Gastroesophageal sphincter (tissue), 4 donors: ENCODE results near the gene SOCS3. TPM values are rescaled to one million over a fixed set of nuclear protein-coding genes. Genes with fewer than 3 reads are reported as not detected.
A peak's percentile ranks its signal among the peaks of the same experiment; 100 is the strongest.

Experiments used
- ATAC-seq: fragments of 150-250 bp; one replicate; pipeline ENCODE4 v1.9.1; 2016; ENCODE audit warnings: mild to moderate bottlenecking, moderate library complexity
- H3K27ac ChIP-seq, 4 donors: fragments of 200-600 bp; sonication (generic) in 3 of 4; 1 replicate in 3 of 4; 2 replicates in 1 of 4; pipeline ENCODE4 v1.5.1; 2016 to 2019
- H3K27me3 ChIP-seq: fragments of 200-600 bp; sonication (generic); one replicate; pipeline ENCODE4 v1.5.1; 2019
- H3K36me3 ChIP-seq, 2 donors: fragments of 200-600 bp; sonication (generic); one replicate each; pipeline ENCODE4 v1.5.1; 2019; ENCODE audit warnings: control low read depth in 1 of 2
- H3K4me1 ChIP-seq, 3 donors: fragments of 200-600 bp; sonication (generic); 1 replicate in 2 of 3; 2 replicates in 1 of 3; pipeline ENCODE4 v1.5.1; 2016 to 2019; ENCODE audit warnings: control low read depth in 2 of 3
- H3K4me3 ChIP-seq, 2 donors: fragments of 200-600 bp; sonication (generic); one replicate each; pipeline ENCODE4 v1.5.1; 2019; ENCODE audit warnings: mild to moderate bottlenecking in 1 of 2, moderate library complexity in 1 of 2
- H3K9me3 ChIP-seq, 3 donors: fragments of 200-600 bp; sonication (generic); one replicate each; pipeline ENCODE4 v1.5.1; 2017 to 2019; ENCODE audit warnings: control low read depth in 2 of 3
- EP300 ChIP-seq: sonication (generic); formaldehyde crosslinking; IDR thresholded peaks from one replicate; pipeline ENCODE4 v1.6.1; 2017; ENCODE audit warnings: antibody characterized with exemption, mild to moderate bottlenecking
- POLR2A ChIP-seq, 2 donors: fragments of 450-650 bp; IDR thresholded peaks; one replicate each; pipeline ENCODE4 v1.6.1; 2017; ENCODE audit warnings: antibody characterized with exemption in 2 of 2, mild to moderate bottlenecking in 2 of 2, moderate library complexity in 1 of 2
- POLR2AphosphoS5 ChIP-seq: sonication (generic); formaldehyde crosslinking; IDR thresholded peaks from one replicate; pipeline ENCODE4 v1.6.1; 2017; ENCODE audit warnings: antibody characterized with exemption
- WGBS, 2 donors: methylation state at CpG; one replicate each; pipeline ENCODE4 v1.1.5; 2018; ENCODE audit warnings: low coverage in 1 of 2; 5-methylcytosine and 5-hydroxymethylcytosine counted together
- total RNA-seq, 4 donors: library from RNA; depleted of rRNA; stranded (reverse); fragments of >200 nt; gene quantifications; one replicate each; pipeline ENCODE4 v1.1.0, GENCODE V29; 2016
- TF ChIP-seq, protein P1 (sequence below), 4 experiments: fragments of 200-600 bp in 2 of 4; fragments of 450-650 bp in 2 of 4; sonication (generic) in 1 of 4; IDR thresholded peaks; one replicate each; pipeline ENCODE4 v1.5.1; 2017 to 2019; ENCODE audit warnings: antibody characterized with exemption in 4 of 4, mild to moderate bottlenecking in 2 of 4, moderate library complexity in 2 of 4

Gene SOCS3
- total RNA-seq, 4 donors from 2014 or later: 11.5 to 423 (median 38.2) TPM

DNA sequence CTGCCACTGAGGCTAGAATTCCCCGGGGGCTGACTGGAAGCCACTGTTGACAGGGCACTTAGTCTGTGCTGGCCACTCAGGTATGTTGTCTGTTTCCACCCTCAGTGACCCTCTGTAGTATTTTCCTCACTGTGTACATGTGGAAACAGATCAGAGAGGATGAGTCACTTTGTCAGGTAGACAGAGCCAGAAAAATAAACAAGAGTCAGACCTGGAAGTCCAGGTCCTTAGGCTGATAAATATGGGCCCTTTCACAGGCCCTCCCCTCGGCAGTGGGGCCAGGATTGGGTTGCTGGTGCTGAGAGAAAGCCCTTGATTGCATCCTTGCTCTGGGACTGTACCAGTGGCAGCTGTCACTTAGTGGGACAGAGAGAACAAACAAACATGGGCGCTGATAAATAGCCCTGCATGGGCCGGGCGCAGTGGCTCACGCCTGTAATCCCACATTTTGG is 39.8 kb upstream of the SOCS3 start:
- H3K4me3 ChIP-seq: no peak overlapping the region
- no peaks in the 10 kb centered on the region for H3K27me3 ChIP-seq
- TF ChIP-seq, protein P1, sequence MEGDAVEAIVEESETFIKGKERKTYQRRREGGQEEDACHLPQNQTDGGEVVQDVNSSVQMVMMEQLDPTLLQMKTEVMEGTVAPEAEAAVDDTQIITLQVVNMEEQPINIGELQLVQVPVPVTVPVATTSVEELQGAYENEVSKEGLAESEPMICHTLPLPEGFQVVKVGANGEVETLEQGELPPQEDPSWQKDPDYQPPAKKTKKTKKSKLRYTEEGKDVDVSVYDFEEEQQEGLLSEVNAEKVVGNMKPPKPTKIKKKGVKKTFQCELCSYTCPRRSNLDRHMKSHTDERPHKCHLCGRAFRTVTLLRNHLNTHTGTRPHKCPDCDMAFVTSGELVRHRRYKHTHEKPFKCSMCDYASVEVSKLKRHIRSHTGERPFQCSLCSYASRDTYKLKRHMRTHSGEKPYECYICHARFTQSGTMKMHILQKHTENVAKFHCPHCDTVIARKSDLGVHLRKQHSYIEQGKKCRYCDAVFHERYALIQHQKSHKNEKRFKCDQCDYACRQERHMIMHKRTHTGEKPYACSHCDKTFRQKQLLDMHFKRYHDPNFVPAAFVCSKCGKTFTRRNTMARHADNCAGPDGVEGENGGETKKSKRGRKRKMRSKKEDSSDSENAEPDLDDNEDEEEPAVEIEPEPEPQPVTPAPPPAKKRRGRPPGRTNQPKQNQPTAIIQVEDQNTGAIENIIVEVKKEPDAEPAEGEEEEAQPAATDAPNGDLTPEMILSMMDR (IDR thresholded peaks at IDR 0.05): no peak
- TF ChIP-seq EP300 (no peak), POLR2A (IDR thresholded peaks at IDR 0.05) (no peak), POLR2AphosphoS5 (no peak)
- H3K4me1 ChIP-seq: peaks cover 0 to 30% (median 3%) of the 10 kb centered on the region in 3 donors
- peaks cover 0 to 94% of the 10 kb centered on the region in 2 donors for H3K36me3 ChIP-seq
- H3K9me3 ChIP-seq: no peaks in the 10 kb centered on the region
- 56% methylated on average over 4 of the region's 6 CpGs; no CpG with 5 or more reads in 1 of the 2 donors for WGBS, 2 donors
- no peak overlapping the region for H3K27ac ChIP-seq
- no peak for ATAC-seq

DNA sequence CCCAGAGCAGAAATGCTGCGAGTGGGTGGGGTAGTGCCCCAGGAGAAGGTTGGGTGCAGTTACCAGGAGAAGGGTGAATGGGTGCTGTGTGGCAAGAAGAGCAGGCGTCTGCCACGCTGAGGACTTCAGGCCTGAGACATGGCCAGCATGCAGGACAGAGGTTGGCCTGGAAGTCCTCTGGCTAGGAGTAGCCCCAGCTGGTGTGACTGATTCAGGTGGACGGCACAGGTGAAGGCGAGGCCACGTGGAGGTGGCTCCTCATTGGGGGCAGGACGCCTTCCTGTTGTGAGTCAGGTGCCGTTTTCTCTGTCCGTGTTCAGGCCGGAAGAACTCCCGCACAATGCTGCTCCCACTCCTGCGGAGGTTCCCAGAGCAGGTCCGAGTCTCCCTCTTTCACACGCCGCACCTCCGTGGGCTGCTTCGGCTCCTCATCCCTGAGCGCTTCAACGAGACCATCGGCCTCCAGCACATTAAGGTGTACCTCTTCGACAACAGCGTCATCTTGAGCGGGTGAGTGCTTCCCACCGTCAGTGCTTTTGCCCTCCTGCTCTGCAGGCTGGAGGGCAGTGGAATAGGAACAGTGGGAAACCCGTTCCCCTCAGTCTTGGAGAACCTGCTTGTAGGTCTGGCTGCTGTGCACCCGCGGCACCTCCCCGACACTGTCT is 39.3 kb upstream of the SOCS3 start:
- ATAC-seq: peak; percentile 20
- H3K36me3 ChIP-seq: peaks cover 0 to 94% of the 10 kb centered on the region in 2 donors
- TF ChIP-seq POLR2A (IDR thresholded peaks at IDR 0.05) (no peak), EP300 (no peak), POLR2AphosphoS5 (no peak)
- TF ChIP-seq, protein P1 (IDR thresholded peaks at IDR 0.05): no peak
- no peaks in the 10 kb centered on the region for H3K27me3 ChIP-seq
- H3K4me3 ChIP-seq: no peak overlapping the region
- WGBS, 2 donors: 71 to 100% methylated on average over 1 to 16 of the region's 28 CpGs
- no peak overlapping the region for H3K27ac ChIP-seq
- H3K9me3 ChIP-seq: no peaks in the 10 kb centered on the region
- peaks cover 0 to 30% (median 3%) of the 10 kb centered on the region in 3 donors for H3K4me1 ChIP-seq

DNA sequence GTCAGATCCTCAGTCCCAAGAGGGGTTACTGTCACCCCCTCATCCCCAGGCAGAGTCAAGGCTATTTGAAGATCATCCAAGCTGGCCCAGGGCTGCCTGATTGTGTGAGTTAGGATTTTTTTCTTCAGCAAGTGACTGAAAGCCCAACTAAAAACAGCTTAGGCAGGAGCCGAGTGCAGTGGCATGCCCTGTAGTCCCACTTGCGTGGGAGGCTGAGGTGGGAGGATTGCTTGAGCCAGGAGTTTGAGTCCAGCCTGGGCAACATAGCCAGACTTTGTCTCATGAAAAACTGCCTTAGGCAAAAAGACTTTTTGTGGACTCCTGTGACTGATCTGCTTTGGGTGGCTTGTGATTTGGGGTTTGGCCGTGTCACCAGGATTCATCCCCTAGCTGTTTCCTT is 38.5 kb upstream of the SOCS3 start:
- Histone ChIP-seq H3K36me3 (peaks cover 0 to 92% of the 10 kb centered on the region in 2 donors), H3K27ac (peak overlapping the region in 3 of 4 donors; percentile 56 to 70 (median 68)), H3K4me3 (no peak overlapping the region), H3K9me3 (no peaks in the 10 kb centered on the region), H3K27me3 (no peaks in the 10 kb centered on the region), H3K4me1 (peaks cover 0 to 30% (median 3%) of the 10 kb centered on the region in 3 donors)
- TF ChIP-seq, protein P1 (IDR thresholded peaks at IDR 0.05): no peak
- TF ChIP-seq EP300 (no peak), POLR2AphosphoS5 (no peak), POLR2A (IDR thresholded peaks at IDR 0.05) (no peak)
- no peak for ATAC-seq
- WGBS, 2 donors: 64% methylated on average over 3 of the region's 3 CpGs; no CpG with 5 or more reads in 1 of the 2 donors

DNA sequence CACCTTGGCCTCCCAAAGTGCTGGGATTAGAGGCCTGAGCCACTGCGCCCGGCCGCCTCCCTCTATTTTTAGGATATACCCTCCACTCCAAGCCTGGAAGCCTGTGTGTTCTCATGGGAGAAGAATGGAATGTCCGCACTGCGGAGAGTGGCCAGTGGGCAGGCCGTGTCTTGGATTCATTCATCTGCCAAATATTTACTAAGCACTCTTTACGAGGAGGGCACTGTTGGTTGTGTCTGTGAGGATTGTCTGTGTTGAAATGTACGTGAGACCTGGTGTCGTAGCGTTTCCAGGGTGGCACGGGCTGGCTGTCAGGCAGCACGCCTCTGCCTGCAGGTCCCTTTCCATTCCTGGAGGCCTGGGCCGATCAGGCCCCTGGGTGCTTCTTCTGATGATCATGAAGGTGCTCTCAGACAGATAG is 37.8 kb upstream of the SOCS3 start:
- WGBS, 2 donors: 30% methylated on average over 7 of the region's 13 CpGs; no CpG with 5 or more reads in 1 of the 2 donors
- Histone ChIP-seq H3K36me3 (peaks cover 0 to 88% of the 10 kb centered on the region in 2 donors), H3K27ac (peak overlapping the region in 3 of 4 donors; percentile 56 to 70 (median 68)), H3K4me3 (no peak overlapping the region), H3K4me1 (peaks cover 0 to 30% (median 3%) of the 10 kb centered on the region in 3 donors), H3K9me3 (no peaks in the 10 kb centered on the region), H3K27me3 (no peaks in the 10 kb centered on the region)
- TF ChIP-seq POLR2AphosphoS5 (peak; percentile 33), POLR2A (IDR thresholded peaks at IDR 0.05) (no peak)
- peak; percentile 85 for ATAC-seq

DNA sequence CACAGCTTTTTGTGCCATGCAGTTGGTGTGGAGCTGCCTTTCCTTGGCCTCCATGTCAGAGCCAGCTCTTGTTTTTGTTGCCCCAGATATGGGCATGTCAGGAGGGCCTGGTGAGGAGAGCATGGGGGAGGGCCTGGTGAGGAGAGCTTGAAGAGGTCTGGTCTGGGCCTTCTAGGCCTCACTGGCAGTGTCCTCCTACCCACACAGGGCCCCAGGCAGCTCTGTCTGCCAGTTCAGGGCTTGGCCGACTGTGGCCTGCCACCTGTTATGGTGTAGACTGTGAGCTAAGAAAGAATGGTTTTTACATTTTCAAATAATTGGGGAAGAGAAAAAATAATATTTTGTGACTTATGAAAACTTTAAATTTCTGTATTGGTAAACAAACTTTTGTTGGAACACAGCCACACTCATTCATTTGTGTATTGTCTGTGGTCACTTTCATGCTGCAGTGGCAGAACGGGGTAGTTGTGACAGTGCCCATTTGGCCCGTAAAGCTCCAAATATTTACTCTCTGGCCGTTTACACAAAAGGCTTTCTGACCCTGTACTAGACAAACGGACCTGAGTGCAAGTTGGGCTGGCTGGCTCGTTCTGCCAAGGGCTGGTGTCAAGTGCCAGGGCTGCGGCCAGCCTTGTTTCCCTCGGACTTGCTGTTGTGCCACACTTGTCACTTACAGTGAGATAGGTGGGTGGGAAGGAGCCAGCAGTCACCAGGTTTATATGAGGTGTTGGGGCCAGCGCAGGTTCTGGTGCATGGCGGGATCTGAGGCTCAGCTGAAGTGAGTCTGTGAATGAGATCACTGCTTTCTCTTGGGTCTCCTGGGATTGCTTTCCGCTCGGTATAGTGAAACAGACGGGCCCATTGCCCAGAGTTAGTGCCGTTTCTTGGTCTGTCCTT is 36.8 kb upstream of the SOCS3 start:
- no peak for ATAC-seq
- H3K36me3 ChIP-seq: peaks cover 0 to 78% of the 10 kb centered on the region in 2 donors

More for the DNA sequence above, 36.8 kb upstream of the SOCS3 start:
- TF ChIP-seq POLR2AphosphoS5: no peak
- TF ChIP-seq, protein P1 (IDR thresholded peaks at IDR 0.05): no peak
- Histone ChIP-seq H3K4me3 (no peak overlapping the region), H3K27ac (peak overlapping the region in 3 of 4 donors; percentile 56 to 70 (median 68)), H3K27me3 (no peaks in the 10 kb centered on the region), H3K4me1 (peaks cover 0 to 40% (median 10%) of the 10 kb centered on the region in 3 donors), H3K9me3 (no peaks in the 10 kb centered on the region)
- WGBS, 2 donors: 45 to 65% methylated on average over 4 to 9 of the region's 14 CpGs
